ENCODE data around the gene MS4A4A.
A peak's percentile ranks its signal among the peaks of the same experiment; 100 is the strongest.

MS4A4A gene

DNA sequence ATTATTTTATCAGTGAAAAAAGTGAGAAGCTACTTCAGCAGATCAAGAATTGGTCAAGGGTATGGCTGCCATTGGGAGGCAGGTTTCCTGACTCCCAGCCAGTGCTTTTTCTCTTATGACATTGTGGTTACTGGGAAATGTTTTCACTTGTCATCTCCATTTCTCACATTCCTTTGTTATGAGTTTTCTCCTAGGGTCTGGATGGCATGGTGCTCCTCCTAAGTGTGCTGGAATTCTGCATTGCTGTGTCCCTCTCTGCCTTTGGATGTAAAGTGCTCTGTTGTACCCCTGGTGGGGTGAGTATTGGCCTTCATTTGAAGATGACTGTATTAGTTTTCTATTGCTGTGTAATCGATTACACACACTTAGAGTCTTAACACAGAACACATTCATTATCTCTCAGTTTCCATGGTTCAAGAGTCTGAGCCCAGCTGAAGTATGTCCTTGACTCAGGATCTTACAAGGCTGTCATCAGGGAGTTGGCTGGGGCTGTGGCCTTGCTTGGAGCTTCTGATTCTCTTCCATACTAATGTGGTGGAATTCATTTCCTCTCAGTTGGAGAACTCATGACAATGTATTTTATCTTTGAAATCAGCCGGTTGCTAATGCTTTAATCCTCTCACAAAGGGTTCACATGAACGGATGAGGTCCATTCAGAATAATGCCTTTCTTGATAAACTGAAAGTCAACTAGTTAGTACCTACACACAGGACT, 25.6 kb downstream of the MS4A4A start:
- no peak for DNase-seq

DNA sequence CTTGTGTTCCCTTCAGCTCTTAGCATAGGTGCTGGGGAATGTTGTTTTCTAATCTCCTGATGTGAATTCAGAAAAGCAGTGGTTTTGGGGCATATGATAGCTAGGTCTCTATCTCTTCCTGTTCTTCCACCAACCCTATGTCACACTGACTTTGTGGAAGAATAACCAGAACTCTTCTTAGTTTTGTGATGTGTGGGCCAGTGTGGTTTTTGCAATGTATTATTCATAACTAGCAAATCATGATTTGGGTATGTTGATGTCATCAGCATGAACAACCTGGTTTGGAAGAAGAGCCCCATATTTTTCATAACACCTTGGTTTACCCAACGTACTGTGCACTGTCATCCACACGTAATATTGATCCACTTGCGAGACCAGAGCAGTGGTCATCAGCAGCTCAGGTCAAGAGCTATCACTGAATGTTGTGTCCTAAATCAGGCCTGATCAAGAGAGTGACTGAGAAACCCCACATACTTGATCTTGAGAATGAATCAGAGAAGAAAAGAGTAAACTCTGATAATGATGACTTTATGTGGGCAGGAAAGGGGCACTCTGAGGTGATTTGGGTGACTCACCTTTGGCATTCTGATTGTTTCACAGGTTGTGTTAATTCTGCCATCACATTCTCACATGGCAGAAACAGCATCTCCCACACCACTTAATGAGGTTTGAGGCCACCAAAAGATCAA, 27.2 kb downstream of the MS4A4A start:
- DNase-seq: no peak

DNA sequence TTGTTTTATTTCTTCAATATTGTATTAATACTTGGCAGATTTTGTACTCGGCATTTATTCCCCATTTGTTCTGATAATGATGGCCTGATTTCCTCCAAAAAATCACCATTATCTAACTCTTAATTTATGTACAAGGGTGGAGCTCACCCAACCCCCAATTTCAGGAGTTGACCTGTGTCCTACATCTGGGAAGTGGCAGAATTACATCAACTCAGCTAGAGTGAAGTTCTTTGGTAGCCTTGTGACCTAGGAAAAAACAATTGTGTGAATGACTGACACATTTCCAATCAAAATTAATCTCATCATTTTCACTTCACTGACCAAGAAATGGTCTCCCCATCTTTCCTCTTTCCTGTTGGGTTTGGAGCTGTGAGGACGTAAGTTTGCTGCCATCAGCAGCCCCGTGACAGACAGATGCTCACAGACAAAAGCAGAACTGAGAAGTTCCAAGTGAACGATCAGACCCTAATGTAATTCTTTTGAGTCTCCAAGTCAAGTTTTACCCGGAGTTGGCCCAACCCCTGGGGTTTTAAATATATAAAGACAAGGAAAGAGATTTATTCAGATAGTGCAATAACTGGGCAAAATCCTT, 30.0 kb downstream of the MS4A4A start:
- no peak for DNase-seq

GRCh38 chr11:60314635-60315321, 34.3 kb downstream of the MS4A4A start:
- no peak for DNase-seq

DNA sequence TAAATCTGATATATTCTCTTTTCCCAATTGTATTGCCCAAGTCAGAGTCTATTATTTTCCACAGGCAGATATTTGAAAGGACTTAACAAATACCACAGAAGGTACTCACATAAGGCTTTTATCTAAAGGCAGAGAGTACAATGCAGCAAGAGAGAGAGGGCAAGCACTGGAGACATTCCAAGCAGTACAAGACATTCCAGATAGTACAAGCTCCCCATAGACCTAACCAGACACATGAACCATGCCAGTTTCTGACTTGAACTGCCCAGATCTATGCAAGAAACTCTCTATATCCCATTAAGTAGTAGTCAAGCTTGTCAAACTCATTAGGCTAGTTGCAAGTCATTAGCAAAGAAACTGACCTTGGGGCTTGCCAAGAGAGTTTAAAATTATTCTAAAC, 35.4 kb downstream of the MS4A4A start:
- DNase-seq: no peak

DNA sequence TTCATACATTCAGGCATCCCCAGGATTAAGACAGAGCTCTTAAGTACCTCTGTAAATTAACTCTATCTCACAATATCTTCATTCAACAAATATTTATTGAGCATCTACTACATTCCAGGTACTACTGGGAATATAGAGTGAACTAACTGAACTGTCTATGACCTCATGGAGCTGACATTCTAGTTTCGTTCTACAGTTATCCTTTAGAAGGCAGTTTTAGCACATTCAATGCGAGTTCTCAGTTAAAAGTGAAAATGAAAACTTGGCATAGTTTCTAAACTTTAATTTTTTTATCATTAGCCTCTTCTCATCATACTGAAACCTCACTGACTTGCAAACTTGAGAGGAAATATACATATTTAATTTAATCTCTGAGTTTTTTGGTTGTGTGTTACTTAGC, 35.9 kb downstream of the MS4A4A start:
- no peak for DNase-seq

GRCh38 chr11:60318726-60319125, 38.3 kb downstream of the MS4A4A start:
- DNase-seq: no peak

- DNase-seq: no peak
Observed at GRCh38 chr11:60321051-60321450, 40.6 kb downstream of the MS4A4A start.

DNA sequence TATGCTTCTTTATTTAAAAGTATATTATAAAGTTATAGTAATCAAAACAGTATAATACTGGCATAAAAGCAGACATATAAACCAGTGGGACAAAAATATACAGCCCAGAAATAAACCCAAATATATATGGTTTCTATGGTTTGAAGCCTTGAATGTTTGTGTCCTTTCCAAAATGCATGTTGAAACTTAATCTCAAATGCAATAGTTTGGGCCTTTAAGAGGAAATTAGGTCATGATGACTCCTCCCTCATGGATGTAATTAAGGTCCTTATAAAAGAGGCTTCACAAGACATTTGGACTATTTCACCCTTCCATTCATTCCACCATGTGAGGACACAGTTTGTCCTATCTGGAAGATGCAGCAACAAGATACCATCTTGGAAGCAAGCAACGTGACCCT, 46.5 kb downstream of the MS4A4A start, which contains the start of gene MS4A6E:
Gene MS4A6E (plus strand): TSS at position 301 of the 400 bp plus-strand sequence. CDS start 7,641 bp downstream, outside the sequence.
- DNase-seq: no peak

- no peak for DNase-seq
Observed at GRCh38 chr11:60328460-60328859, 48.0 kb downstream of the MS4A4A start.

DNA sequence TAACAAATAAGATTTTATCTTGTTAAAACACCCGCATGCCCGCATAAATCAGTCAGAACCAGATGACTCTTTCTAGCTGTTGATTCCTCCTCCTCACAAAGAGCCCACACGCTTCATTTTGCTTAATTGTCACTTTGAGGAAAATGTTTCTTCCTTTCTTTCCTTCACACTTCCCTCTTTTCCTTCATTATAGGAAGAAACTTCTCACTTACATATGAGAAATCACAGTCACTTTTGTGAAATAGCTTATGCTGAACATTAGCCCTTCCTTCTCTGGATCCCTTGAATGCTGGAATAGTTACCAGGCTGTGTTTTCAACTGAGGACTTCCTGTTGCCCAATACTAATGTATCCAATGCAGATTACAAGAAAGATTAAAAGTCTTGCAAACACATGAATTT, 52.4 kb downstream of the MS4A4A start:
- no peak for DNase-seq

- peak; percentile 71 for DNase-seq
Observed at GRCh38 chr11:60334005-60334620, 53.6 kb downstream of the MS4A4A start.

DNA sequence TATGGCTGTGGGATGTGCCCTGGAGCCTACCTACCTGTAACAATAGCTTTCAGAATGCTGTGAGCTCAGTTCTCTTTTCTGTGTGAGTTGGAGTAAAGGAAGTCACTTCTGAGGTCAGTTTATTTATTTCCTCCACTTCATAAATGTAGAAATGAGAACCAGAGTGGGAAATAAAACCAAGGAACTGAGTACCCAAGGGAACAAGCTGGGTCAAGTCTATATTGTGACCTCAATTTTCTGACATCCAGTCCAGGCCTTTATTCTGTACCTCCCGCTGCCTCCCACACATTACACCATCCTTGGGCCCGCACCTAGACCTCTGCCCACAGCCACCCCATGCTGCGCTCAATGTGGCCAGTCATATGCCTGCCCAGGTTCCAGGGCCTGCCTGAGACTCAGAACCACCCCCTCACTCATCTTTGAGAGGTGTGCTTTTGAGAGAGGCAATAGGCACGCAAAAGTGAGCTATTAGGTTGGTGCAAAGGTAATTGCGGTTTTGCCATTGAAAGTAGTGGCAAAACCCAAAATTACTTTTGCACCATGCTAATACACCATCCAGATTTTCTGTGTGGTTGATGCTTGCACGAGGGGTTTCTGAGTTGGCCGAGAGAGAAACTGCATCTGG, 56.4 kb downstream of the MS4A4A start:
- no peak for DNase-seq

- DNase-seq: no peak
Observed at GRCh38 chr11:60338053-60338452, 57.6 kb downstream of the MS4A4A start.

DNA sequence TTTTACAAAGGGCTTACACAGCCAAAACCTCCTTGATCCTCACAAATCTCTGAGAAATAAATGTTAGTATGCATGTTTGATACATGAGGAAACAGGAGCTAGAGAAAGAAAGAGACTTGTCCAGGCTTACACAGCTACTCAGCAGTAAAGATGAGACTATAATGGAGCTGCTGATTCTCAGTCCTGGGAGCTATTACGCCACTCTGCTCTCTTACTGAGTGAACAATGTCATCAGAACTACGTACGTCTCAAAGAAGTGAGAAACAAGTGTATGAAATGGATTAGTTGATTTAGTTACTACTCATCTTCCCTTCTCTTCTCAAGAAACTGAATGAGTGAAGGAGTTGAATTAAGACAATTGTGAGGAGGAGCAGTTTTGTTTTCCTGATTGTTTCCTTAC, 58.9 kb downstream of the MS4A4A start:
- DNase-seq: no peak

DNA sequence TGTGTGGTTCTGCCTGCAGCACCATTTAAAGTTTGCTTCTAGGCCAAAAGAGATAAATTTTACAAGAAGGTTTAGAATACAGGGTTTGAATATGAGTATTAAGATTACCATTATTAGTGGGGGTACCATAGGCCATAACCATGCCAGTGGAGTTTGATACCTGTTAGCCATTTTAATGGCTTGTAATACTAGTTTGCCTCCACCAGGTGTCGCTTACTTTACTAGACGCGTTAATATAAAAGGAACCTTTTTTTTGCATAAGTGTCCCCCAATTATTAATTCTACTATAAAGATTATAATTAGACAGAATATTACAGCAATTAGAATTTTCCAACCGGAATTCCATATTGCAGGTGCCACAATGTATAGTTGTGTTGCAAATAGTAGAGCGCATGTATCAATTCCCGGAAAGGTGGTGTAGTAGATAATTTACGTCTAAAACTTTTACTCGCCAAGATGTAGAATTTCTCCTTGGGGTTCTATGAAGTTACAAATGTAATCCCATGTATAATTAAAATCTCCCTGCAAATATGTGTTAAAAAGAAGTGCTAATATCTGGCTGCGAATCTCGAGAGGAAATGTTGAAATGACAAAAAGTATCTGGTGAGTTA, 62.7 kb downstream of the MS4A4A start:
- DNase-seq: no peak

GRCh38 chr11:60344146-60344545, 63.7 kb downstream of the MS4A4A start:
- no peak for DNase-seq

- peak; percentile 8 for DNase-seq
Observed at GRCh38 chr11:60345489-60345888, 65.0 kb downstream of the MS4A4A start.

- DNase-seq: no peak
Observed at GRCh38 chr11:60347084-60347797, 66.8 kb downstream of the MS4A4A start.

DNA sequence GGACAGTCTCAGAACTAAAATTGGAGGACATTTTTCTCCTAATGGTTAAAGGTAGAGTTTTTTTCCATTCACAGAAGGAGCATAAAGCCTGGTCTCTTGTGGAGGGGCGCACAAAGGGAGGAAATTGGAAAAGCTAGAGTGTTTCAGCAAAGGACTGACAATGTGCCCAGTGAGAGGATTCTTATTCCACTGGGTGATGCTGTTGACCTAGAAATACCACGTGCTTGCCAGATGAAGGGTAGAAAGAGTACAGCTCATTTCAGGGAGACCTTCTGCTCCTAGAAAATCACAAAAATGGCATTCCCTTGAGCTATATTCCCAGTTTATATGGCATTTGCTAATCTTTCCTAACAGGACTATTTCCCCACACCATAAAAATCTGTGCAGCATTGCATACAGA, 67.7 kb downstream of the MS4A4A start:
- DNase-seq: no peak

DNA sequence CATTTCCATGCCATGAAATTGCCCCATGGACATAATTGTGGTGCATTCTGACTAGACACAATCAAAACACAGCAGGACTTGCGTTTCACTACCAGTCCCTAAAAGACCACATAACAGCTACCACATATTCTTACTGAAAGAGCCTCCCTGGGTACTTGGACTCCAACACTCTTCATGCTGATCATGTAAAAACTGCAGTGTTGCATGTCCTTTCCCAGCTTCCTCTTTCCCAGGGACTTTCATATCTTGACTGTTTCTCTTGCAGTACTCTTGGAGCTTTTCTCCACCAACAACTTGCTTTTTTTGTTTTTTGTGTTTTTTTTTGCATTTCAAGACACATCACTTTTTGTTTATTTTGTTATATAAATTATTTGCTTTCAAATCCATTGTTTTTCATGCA, 69.5 kb downstream of the MS4A4A start:
- no peak for DNase-seq

DNA sequence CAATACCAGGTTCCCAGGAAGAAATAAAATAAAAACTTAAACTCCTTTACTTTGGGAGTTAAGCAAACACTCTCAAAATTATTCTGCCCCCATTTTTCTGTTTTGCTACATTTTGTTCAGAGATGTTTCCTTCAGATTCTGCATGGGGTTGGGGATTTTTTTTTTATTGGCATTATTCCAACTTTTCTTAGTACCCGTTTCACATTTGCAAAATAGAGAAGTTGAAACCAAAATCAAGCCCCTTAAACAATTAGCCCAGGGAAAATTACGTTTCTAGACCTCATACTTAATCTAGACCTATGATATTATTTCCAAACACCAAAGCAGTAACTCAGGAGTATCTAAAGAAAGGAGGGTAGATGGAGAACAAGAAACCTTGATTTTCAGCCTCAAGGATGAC, 77.3 kb downstream of the MS4A4A start:
- DNase-seq: no peak
